Measurements from ENCODE around the gene MAGI2. TPM values are rescaled to one million over a fixed set of nuclear protein-coding genes. Genes with fewer than 3 reads are reported as not detected.

The MAGI2 gene
- total RNA-seq, 3 donors from 2014 or later = 9.8 to 22.7 (median 20.2) TPM

DNA sequence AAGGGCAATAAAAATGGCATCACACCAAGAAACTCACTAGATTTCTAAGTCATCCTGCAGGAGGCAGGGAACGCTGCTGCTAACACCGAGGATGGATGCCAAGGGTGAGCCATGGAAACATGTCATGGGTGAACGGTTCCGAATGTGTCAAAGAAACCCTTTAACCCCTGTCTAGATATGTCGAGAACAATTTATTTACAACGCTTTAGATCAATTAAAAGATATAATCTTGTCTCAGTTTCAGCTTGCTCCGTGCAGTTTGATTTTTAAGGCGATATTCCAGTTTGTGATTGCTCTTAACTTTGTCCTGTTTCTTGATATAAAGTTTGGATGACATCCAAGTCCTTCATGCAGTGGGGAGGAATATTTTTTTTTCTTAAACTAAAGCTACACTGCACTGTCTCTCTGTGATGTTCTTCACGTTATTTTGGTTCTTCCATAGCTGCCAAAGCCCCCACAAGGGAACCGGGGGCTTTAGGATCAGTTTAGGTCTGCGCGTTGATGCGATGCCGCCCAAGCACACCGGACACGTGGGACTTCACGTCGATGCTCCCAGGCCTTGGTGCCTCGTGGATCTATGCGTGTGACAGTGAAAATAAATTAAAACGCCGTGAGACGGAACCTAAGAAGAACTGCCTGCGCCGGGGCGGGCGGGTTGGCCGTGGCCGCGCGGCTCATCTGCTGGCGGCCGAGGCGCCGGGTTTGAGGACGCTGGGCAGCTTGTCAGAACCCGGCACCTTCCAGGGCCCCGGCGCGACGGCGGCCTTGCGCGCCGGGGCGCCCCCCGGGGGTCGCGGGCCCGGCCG, 1434.6 kb downstream of the MAGI2 start:
- no peaks in the 10 kb centered on the region for H3K36me3 ChIP-seq
- H3K4me3 ChIP-seq = peak overlapping the region; percentile 47 to 74 (median 63)
- TF ChIP-seq POLR2AphosphoS5 (IDR thresholded peaks at IDR 0.05) = peak in 1 of 3 donors; percentile 28
- TF ChIP-seq POLR2A (IDR thresholded peaks at IDR 0.05) = no peak
- intact Hi-C loops (cut with DNase I; ENCODE audit: low total_unique reads) = no loop called here
- H3K27ac ChIP-seq = peak overlapping the region; percentile 77 to 99
- DNase-seq (ENCODE audit: low spot score in 2 of 2) = no peak
- no peaks in the 10 kb centered on the region for H3K9me3 ChIP-seq
- no peaks in the 10 kb centered on the region for H3K27me3 ChIP-seq
- H3K4me1 ChIP-seq = no peaks in the 10 kb centered on the region

DNA sequence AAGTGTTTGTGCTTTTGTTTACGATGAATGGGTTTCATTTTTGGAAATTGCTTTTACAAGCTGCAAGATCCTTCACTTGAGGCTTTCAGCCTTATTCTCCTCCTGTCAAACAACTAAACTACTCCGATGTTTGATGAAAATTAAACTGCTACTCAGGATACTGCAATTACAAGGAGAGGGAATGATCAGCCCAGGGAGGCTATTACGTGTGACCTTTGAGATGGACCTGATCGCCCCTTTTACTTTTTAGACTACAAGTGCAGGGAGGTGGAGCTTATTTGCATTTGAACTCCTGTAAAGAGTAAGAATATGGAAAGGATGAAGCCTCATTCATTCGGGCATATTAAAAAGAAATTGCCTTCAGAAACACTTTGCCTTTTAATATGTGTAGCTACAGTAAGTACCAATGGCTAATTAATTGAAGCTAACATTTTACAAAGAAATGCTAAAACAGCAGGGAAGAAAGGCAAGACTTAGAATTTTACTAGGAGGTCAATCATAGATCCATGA, 1435.8 kb downstream of the MAGI2 start:
- no peaks in the 10 kb centered on the region for H3K36me3 ChIP-seq
- no peak for DNase-seq (ENCODE audit: low spot score in 2 of 2)
- H3K27ac ChIP-seq = no peak overlapping the region
- H3K27me3 ChIP-seq = no peaks in the 10 kb centered on the region
- H3K9me3 ChIP-seq = no peaks in the 10 kb centered on the region
- intact Hi-C loops (cut with DNase I; ENCODE audit: low total_unique reads) = no loop called here
- TF ChIP-seq, protein P1, sequence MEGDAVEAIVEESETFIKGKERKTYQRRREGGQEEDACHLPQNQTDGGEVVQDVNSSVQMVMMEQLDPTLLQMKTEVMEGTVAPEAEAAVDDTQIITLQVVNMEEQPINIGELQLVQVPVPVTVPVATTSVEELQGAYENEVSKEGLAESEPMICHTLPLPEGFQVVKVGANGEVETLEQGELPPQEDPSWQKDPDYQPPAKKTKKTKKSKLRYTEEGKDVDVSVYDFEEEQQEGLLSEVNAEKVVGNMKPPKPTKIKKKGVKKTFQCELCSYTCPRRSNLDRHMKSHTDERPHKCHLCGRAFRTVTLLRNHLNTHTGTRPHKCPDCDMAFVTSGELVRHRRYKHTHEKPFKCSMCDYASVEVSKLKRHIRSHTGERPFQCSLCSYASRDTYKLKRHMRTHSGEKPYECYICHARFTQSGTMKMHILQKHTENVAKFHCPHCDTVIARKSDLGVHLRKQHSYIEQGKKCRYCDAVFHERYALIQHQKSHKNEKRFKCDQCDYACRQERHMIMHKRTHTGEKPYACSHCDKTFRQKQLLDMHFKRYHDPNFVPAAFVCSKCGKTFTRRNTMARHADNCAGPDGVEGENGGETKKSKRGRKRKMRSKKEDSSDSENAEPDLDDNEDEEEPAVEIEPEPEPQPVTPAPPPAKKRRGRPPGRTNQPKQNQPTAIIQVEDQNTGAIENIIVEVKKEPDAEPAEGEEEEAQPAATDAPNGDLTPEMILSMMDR (IDR thresholded peaks at IDR 0.05) = no peak
- TF ChIP-seq POLR2AphosphoS5 (IDR thresholded peaks at IDR 0.05) = no peak
- no peak for TF ChIP-seq POLR2A (IDR thresholded peaks at IDR 0.05)
- peak overlapping the region in 1 of 3 donors; percentile 32 for H3K4me3 ChIP-seq
- no peaks in the 10 kb centered on the region for H3K4me1 ChIP-seq

DNA sequence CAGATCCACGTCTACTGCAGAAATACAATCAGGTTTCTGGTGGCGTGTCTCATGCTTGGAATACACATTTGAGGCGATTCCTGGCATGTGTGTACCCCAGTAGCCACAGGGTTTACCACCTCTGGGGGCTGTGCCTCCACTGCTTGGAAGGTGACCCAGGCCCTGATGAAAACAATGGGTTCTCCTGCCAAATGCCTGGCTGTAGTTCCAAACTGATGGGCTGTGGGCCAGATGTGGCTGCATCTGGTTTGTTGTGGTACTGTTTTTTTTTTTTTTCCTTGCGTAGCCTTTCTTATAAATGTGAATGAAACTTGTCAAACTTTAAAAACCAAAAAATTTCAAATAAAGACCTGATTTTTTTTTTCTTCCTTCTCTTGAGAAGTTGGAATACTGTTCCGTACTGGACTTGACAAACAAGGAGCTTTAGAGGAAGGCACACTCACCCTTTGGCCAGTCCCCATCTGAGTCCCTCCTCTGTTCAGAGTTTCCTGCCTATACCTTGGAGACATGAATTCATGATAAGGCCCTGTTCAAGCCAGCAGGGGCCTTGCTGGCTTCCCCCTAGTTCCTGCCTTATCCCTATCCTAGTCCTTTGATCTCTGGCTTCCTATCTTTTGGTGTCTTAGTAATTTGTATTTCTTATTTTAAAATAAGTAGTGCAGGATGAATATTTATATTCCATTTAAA, 1437.8 kb downstream of the MAGI2 start:
- DNase-seq (ENCODE audit: low spot score in 2 of 2) = no peak
- no peaks in the 10 kb centered on the region for H3K9me3 ChIP-seq
- H3K27me3 ChIP-seq = no peaks in the 10 kb centered on the region
- TF ChIP-seq POLR2A (IDR thresholded peaks at IDR 0.05) (no peak), POLR2AphosphoS5 (IDR thresholded peaks at IDR 0.05) (no peak)
- TF ChIP-seq, protein P1 (IDR thresholded peaks at IDR 0.05) = no peak
- intact Hi-C loops (cut with DNase I; ENCODE audit: low total_unique reads) = no loop called here
- H3K36me3 ChIP-seq = no peaks in the 10 kb centered on the region
- H3K27ac ChIP-seq = no peak overlapping the region
- H3K4me3 ChIP-seq = no peak overlapping the region
- no peaks in the 10 kb centered on the region for H3K4me1 ChIP-seq

DNA sequence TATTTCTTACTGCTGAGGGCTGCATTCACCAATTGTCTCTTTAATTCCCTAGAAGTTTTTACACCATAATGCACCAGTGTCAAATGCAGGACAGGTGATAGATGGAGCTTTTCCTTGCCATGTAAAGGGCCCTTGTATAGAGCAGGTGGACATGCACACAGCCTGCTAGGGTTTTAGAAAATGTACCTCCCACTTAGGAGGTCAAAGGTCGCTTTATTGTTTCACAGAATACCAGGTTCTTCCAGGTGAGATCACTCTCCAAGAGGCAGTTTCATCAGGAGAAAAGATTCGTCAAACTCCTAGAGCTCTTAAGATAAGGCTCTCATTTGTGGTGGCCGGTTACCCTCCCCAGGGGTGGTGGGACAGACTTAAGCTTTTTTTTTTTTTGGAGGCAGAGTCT, 1439.1 kb downstream of the MAGI2 start:
- Histone ChIP-seq H3K36me3 (no peaks in the 10 kb centered on the region), H3K27ac (no peak overlapping the region), H3K9me3 (no peaks in the 10 kb centered on the region), H3K4me1 (no peaks in the 10 kb centered on the region), H3K4me3 (no peak overlapping the region), H3K27me3 (no peaks in the 10 kb centered on the region)
- intact Hi-C loops (cut with DNase I; ENCODE audit: low total_unique reads) = no loop called here
- TF ChIP-seq POLR2A (IDR thresholded peaks at IDR 0.05) = no peak
- TF ChIP-seq, protein P1 (IDR thresholded peaks at IDR 0.05) = no peak
- TF ChIP-seq POLR2AphosphoS5 (IDR thresholded peaks at IDR 0.05) = no peak
- DNase-seq (ENCODE audit: low spot score in 2 of 2) = no peak

DNA sequence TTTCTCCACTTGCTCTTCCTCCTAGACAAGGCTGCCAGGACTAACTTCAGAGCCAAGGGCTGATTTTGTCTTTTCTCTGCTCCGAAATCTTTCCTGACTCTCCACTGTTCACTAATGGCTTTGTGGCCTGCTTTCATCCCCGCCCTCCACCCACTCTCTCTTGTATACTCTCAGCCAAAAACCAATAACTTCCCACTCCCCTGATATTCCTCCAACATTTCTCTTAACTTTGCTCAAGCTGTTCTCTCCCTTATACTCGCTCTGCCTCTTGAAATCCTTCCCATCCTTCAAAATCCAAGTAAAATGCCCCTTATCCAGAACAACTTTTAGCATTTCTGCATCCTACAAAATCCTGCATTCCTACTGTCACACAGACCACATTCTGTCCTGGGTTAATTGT, 1440.1 kb downstream of the MAGI2 start:
- intact Hi-C loops (cut with DNase I; ENCODE audit: low total_unique reads) = no loop called here
- Histone ChIP-seq H3K36me3 (no peaks in the 10 kb centered on the region), H3K27ac (no peak overlapping the region), H3K27me3 (no peaks in the 10 kb centered on the region), H3K4me1 (no peaks in the 10 kb centered on the region), H3K4me3 (no peak overlapping the region), H3K9me3 (no peaks in the 10 kb centered on the region)
- no peak for DNase-seq (ENCODE audit: low spot score in 2 of 2)
- TF ChIP-seq POLR2A (IDR thresholded peaks at IDR 0.05) (no peak), POLR2AphosphoS5 (IDR thresholded peaks at IDR 0.05) (no peak)
- TF ChIP-seq, protein P1 (IDR thresholded peaks at IDR 0.05) = no peak

All from breast epithelium (tissue), 4 donors.